Loucy (cell line): Measurements from ENCODE around the gene SEC23B.

Experiments
- CTCF ChIP-seq: fragments of 200-600 bp; sonication (generic); conservative IDR thresholded peaks from 2 replicates; pipeline ENCODE4 v1.5.1; 2014; ENCODE audit warnings: mild to moderate bottlenecking, antibody characterized with exemption, low read length
- EZH2phosphoT487 ChIP-seq: fragments of 200-600 bp; IDR thresholded peaks from 2 replicates; pipeline ENCODE4 v1.6.1; 2018; ENCODE audit warnings: antibody characterized with exemption, mild to moderate bottlenecking, moderate library complexity, borderline replicate concordance

- TF ChIP-seq CTCF: no peak
- TF ChIP-seq EZH2phosphoT487: no peak
Measured at GRCh38 chr20:18527836-18528235, 20.1 kb downstream of the SEC23B start.
